GM04504 (cell line): ENCODE data around the gene CRIP2.

Source experiments
- DNase-seq: peaks from one replicate; pipeline ENCODE4 v3.0.0-alpha.2; 2012; ENCODE audit warnings: low read depth

Gene CRIP2

DNA sequence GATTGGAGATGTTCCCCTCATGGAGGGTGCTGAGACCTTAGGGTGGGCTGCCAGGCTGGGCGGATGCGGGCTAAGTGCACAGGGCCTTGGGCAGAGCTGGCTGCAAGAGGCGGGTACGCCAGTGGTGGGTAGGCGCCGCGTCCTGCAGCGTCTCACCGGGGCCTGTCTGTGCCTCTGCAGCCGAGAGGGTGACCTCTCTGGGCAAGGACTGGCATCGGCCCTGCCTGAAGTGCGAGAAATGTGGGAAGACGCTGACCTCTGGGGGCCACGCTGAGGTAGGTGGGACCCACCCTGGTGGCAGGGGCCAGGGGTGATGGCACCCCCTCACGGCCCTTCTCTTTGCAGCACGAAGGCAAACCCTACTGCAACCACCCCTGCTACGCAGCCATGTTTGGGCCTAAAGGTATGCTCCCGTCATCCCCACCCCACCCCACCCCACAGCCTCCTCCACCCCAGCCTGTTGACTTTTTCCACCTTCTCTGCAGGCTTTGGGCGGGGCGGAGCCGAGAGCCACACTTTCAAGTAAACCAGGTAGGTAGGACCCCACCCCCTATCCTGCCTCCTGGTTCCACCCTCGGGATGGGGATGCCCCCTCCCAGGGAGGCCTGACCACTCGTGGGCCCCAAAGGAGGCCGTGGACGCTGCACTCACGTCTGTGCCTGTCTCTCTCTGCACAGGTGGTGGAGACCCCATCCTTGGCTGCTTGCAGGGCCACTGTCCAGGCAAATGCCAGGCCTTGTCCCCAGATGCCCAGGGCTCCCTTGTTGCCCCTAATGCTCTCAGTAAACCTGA lies 13.6 kb downstream of the CRIP2 start:
- no peak for DNase-seq

DNA sequence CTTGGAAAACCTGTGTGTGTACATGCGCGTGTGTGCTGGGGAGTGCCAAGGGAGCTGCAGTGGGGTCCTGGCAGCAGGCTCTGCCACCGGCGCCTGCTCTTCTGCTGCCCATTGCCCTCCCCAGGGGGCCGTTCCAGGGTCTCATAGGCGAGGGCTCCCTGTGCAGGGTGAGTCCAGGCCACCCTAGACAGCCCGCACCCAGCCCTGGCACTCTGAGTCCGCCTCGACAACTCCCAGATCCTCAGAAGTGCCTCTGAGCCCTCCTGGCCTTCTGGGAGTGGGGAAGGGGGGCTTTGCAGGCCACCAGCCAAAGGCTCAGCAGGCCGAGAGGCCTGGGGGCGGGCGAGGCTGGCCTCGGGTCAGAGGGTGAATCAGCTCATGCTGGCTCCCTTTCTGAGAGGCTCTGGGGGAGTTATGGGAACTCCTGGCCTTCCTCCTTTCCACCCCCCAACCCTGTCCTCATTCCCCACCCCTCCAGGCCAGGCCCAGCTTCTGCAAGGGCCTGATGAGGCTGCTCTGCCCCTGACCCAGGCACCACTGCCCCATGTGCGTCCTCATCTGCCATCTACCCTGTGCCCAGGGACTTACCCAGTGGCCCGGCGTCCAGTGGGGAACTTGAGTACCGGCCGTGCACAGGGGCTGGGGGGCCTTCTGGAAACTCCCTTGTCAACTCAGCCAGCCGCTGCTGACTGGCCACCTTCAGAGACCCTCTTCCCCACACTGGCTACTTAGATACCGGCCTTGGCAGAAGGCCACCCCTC lies 14.3 kb downstream of the CRIP2 start:
- DNase-seq, result no peak

DNA sequence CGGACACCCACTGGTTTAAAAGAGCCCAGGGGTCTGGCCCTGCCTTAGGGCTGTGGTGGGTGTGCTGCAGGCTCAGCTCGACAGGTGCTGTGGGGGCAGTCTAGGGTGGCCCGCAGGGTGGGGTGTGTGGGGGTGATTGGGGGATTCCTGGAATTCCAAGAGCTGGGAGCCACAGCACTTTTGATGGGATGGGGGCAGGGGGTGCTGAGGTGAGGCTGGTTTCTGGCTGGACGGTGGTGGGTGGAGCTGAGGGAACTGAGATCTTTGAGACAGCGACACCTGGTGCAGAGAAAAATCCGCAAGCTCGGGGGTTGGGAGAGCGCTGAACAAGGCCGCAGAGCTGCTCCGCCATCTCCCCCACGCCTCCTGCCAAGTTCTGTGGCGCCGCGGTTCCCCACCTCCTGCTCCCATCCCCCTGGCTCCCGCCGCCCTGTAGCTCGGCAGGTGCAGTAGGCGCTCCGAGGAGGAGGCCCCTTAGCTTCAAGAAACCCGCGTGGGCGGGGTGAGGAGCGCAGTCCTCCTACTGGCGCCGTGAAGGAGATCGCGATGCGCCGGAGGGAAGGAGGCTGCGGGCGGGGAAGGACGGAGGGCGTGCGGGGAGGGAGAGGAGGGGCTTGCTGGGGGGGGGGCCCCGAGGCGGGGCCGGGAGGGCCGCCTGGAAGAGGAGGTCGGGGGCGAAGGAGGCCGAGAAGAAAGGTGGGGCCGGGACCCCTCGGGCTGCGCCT lies 15.1 kb downstream of the CRIP2 start:
- DNase-seq, result peak; percentile 62

DNA sequence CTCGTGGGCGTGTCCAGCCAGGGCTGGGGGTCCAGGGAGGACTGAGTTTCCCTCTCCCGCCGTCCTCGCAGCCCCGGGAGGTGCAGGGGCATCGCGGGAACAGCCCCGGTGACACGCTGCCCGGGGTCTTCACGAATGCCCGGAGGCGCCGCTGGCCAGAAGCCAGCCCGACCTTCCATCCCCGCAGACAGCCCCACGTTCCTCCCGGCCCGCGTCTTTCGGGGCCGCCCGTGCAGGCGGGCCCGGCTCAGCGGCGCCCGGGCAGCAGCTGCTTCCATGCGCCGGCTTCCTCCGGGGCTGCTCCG lies 15.6 kb downstream of the CRIP2 start:
- no peak for DNase-seq

DNA sequence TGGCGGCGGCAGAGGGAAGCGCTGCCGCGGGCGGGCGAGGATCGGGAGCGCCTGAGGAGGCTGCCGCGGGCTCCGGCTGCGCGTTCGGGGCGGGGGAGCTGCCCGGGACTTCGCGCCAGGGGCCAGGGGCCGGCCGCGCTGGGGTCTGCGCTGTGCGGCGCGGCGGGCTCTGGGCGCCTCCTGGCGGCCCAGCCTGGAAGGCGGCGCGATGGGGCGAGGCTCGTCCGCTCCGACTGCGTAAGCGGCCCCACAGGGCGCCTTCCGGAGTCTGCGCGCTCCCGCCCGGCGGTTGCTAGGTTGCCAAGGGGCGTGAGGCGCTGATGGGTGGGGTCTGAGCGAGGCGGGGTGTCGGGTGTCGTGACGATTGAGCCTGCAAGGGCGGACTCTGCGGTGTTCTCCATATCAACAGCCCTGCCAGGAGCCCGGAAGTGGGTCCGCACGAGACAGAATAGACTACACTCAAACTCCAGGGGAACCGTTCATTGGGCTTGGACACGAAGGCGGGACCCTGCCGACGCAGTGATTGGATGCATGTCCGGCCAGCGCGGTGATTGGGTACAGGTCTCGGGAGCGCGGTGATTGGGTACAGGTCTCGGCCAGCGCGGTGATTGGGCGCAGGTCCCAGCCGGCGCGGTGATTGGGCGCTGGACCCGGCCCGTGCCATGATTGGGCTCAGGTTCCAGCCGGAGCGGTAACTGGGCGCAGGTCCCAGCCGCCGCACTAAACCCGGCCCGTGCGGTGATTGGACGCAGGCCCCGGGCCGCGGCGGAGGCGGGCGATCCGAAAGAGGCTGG lies 16.1 kb downstream of the CRIP2 start, which contains the start of gene TEDC1:
TSS of gene TEDC1 (plus strand) at position 675 of the 794 bp plus-strand sequence. CDS start 130 bp downstream, outside the sequence.
- DNase-seq, result peak; percentile 100

DNA sequence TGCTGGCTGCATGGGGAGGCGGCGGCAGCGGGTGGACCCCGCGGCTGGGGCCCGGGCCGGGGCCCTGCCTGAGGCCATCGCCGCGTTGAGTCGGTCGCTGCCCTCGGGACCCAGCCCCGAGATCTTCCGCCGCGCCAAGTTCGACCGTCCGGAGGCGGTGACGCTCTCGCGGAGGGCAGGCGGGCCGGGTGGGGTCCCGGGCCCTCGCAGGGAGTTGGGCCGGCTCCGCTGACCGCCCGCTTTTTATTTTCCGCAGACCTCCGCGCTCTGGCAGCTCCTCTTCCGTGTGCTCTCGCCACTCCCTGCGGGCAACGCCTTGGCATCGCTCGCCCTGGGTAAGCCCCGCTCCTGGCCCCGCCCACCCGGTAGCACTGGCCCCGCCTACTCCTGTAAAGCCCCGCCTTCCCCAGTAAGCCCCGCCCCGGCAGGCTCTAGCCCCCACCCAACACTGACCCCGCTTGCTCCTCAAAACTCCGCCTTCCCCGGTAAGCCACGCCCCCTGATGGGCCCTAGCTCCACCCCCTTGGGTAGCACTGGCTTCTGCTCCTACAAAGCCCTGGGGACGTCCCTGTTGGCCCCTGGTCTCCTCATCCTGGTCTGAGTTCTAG lies 16.8 kb downstream of the CRIP2 start:
- DNase-seq, result no peak

DNA sequence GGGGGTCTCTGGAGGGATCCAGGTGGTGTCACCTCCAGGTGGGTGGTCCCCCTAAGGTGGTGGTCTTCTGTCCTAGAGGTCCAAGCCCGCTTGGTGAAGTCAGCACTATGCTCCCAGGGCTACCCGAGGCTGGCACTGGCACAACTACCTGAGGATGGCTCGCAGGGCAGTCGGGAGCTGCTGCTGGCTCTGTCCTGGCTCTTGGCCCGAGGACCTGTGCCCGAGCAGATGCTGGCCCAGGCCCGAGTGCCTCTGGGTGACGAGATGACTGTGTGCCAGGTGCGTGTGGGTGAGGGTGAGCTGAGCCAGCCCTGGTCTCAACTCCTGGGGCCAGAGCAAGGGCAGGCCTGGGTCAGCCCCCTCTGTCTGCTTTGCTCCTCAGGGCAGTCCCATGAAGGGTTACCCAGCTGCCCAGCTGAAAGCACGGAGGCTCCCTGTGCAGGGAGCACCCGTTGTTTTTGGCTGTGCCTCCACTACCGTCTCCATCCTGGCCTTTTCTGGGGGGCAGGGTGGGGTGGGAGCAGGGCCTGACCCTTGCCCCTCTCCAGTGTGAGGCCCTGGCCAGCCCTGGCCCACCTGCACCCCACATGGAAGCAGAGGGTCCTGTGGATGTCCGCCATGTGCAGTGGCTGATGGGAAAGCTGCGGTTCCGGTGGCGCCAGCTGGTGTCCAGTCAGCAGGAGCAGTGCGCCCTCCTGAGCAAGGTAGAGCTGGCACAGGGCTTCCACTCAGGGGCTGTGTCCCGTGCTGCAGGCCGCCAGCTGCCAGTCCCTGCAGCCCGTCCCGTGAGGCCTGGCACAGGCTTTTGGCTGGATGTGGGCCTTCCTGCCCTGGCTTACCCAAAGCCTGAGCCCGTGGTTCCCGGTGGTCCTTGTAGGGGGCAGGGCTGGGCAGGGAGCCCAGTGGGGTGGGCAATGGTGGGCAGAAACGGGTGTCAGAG lies 17.7 kb downstream of the CRIP2 start:
- no peak for DNase-seq

DNA sequence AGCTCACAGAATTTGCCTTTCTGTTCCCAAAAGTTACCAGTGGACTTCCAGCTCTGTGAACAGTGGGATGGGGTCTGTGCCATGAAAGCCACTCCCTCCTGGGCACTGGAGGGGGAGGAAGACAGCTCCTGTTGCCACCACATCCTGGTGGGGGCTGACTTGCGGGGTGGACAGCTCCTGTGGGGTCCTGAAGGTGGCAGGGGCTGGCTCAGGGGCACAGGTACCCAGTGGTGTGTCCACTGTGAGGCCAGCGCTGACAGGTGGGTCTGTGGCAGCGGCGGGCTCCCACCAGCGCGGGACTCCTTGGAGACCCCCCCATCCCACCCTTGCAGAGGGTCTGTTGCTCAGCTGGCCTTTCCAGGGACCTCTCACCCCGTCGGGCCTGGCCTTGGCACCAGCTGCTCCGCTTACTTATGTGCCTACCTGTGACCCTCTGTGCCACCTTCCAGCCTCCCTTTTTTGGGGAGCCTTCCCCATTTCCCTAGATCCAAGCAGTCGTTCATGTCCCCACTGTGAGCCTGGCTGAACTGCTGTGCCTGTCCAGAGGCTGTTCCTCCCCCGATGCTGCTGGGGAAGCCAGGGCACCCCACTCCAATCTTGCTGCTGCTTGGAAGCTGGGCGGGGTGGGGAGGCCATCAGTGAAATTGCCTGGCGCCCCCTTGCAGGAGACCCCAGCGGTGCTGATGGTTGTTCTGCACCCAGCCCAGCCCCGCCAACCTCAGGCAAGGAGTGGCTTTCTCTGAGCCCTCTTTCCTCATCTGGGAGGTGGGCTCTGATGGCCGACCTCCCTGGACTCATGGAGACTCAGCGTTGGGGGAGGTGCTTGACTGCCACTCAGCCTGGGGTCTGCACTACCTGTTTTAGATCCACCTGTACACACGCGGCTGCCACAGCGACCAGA lies 18.6 kb downstream of the CRIP2 start:
- DNase-seq, result no peak

DNA sequence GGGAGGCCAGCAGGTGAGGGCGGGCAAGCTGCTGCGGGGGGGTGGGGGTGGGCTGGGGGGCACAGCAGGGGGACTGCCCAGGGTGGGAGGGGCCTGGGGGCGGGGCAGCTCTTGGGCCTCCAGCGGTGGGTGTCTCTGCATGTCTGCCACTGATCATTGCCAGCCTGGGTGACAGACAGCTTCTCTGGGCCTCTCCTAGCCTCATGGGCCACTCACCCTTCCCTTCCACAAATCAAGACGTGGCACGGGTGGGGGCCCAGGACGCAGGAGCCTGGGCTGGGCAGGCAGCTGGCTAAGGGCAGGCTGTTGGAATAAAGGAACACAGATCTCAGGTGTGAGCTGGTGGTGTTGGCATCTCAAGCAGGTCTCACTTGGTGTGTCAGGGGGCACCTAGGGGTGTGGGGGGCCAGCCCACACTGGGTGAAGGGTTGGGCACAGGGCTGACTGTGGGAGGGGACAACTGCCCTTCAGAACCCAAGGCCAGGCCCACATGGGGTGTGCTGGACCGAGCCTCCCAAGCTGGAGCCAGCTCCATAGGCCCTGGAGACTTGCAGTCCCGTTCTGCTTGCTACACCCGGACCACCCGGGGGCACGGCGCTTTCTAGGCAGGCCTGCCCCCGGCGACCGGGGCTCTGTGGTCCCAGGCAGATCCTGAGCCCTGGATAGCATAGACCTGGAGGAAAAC lies 19.4 kb downstream of the CRIP2 start:
- DNase-seq, result no peak

DNA sequence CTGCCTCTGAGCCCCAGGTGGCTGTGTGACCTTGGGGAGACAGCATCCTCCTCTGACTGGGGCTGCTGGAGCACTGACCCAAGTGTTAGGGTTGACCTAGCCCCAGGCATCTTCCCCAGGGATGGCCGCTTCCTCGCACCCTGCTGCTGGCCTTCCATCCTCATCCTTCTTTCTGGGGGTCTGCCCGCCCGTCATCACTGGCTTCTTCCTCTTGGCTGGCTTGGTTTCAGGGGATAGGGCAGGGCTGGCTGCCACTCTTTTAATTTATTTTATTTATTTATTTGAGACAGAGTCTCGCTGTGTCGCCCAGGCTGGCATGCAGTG lies 19.9 kb downstream of the CRIP2 start:
- no peak for DNase-seq

DNA sequence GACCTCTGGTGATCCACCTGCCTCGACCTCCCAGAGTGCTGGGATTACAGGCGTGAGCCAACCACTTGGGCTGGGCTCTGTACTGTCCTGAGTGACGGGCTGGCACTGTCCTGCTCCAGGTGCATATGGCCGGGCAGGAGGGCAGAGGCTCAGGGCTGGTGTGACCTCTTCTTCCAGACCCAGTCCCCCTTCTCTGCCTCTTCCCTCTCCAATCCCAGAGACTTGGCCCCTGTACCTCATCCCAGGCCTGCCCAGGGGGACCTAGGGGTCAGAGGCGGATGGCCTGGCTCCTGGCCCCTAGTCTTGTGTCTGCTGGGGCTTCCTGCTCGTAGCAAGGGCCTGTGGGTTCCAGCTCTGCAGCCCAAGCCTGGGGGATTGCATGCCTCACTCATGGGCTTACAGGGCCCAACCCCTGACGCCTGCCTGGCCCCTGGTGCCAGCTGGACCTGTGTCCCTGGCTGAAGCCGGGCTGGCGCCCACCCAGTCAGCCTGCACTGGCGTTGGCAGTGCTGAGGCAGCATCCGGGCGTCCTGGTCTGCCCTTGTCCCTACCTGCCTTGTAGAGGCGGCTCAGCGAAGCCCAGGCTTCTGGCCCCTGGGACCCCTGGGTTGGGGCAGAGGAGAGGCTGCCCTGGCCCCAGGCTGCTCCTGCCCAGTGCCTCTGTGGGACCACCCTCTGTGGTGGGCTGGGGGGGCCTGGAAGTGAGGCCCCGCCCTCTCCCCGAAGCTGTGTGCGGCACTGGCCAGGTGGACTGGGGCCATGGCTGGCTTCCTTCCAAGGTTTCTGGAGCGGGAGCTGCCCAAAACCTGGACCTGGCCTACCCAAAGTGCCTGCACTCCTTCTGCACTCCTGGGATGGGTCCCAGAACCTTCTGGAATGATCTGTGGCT lies 20.7 kb downstream of the CRIP2 start:
- DNase-seq, result no peak

DNA sequence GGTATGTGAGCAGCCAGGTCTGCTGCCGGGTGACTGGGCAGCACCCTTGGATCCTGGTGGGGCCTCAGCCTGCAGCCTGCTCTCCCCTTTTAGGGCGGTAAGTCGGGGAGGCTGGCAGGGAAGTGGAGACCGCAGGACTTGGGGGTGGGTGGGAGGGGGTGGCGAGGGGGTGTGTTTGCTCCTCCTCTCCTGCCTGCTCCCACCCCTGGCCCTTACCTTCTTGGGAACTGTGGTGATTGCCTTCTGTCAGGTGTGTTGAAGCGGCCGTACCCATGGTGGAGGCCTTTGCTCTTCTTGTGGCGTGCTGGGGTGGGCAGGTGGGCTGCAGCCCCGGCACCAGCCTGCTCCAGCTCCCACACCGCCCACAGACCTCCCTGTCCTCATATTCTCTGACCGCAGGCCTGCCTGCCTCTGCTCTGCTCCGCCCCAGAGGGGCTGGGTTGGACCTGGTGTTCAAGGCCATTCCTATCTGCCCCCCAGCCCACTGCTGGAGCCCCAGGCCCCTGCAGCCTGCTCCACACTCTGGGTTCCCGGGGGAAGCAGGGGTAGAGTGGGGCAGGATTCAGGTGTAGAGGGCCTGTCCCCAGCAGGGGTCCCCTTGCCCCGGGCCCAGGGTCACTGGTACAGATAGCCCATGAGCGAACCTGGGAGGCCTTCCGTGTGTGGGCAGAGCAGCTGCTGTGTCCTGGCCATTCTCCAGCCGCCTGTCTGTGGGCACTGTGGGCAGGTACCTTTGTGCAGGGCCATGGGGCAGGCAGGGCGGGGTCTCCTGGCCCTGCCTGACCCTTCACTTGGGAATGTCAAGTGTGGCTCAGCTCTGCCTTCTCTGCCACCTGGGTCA lies 21.6 kb downstream of the CRIP2 start:
- no peak for DNase-seq

DNA sequence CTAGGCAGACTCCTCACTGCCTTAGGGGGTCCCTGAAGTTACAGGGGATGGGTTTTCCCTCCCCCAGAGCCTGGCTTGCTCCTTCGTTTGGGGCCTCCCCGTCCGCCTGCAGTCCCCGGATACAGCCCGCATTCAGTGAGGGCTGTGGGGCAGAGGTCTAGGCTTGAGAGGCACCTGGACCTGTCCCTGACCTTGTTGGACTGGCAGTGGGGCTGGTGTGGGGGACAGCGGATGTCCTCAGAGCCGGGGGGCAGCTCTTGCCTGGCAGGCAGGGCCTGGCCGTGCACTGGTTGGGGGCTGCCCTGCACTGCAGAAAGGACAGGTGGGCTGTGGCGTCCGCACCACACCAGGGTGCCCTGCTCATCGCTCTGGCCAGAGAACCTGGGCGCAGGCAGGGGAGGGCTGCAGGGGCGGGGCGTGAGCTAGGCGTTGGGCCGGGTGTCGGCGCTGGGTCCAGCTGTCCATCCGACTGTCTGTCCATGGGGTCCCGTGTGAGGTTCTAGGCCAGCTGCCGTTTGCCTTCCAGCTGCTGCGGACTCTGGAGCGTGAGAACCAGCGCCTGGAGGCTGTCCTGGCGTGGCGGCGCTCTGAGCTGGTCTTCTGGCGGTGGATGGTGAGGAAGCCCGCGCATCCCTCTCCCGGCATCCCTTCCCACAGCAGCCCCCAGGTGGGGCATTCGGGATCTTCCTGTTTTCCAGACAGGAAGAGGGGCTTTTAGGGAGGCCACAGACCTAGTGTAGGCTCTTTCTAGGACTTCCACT lies 22.4 kb downstream of the CRIP2 start:
- DNase-seq, result no peak

DNA sequence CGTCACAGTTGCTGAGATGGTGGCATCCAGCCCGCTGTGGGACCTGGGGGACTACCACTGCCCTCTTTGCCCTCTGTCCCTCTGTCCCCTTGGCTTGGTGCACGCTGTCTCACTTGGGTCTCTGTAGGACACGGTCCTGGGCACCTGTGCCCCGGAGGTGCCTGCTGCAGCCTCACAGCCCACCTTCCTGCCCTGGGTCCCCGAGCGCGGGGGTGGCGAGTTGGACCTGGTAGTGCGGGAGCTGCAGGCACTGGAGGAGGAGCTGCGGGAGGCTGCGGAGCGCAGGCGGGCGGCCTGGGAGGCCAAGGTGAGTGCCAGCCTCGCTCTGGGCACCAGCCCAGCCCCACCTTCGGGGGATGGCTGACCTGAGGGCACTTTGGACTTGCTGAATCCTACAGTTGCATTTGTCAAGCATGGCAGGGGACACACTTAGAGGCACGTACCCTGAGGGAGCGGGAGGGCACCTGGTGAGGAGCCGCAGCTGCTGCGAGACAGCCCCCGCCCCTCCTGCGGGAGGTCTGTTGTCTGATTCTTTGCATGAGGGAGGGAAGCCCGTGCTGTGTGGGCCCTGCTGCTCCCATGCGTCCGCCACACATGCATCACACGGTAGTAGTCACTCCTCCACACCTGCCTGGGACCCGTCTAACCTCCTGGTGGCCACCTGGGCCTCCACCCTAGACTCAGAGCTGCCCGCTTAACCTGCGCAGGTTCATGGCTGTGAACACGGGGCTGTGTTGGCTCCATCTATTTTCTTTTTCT lies 23.2 kb downstream of the CRIP2 start:
- no peak for DNase-seq

DNA sequence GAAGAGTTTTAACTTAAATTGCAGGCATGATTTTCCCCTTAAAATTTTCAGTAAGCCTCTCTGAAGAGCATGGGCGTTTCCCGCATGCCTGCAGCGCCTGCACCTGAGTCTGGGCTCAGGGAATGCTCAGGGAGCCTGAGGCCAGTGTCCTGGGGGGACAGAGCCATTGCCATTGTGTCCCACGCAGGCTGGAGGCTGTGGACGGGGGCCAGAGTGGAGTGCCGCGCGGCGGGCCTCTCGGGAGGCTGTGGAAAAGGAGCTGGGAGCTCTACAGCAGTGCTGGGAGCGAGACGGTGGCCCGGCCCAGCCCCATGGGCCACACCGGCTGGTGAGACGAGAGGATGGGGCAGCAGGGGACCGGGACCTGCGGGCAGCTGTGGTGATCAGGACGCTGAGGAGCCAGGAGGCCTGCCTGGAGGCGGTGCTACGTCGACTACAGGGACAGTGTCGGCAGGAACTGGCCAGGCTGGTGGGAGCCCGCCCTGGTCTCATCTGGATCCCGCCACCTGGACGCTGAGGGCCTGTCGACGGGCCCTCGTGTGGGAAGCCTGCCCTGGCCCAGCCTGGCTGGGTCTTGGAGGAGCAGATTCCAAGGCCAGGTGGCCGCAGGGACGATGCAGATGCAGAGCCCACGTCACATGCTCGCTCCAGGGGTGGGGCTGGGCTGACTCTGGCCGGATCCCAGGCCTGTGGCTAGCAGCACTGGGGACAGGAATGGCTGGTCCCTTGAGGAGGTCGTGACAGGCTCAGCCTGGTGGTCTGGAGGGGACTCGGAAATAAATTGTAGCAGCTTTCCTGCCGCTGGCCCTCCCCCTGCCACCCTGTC lies 24.0 kb downstream of the CRIP2 start:
- no peak for DNase-seq
